ENCODE results near the gene ZNF865. TPM values are rescaled to one million over a fixed set of nuclear protein-coding genes. Genes with fewer than 3 reads are reported as not detected.

ZNF865 gene
- total RNA-seq, 1 experiment from 2014 or later, result 13.2 TPM

GRCh38 chr19:55598034-55598433 is 7.4 kb upstream of the ZNF865 start:
- Mint-ChIP-seq H3K4me1 (ENCODE audit: low read depth, unreplicated experiment) (peaks cover 14% of the 10 kb centered on the region), H3K27me3 (ENCODE audit: insufficient read depth, unreplicated experiment) (no peaks in the 10 kb centered on the region), H3K27ac (ENCODE audit: unreplicated experiment) (peak overlapping the region; percentile 98), H3K9me3 (ENCODE audit: unreplicated experiment) (peaks cover 9% of the 10 kb centered on the region), H3K36me3 (ENCODE audit: insufficient read depth, unreplicated experiment) (peaks cover 59% of the 10 kb centered on the region), H3K4me3 (ENCODE audit: unreplicated experiment) (no peak overlapping the region)
- Histone ChIP-seq H3K27me3 (replicated peaks; ENCODE audit: control insufficient read depth, insufficient read depth, low read length) (no peaks in the 10 kb centered on the region), H3K4me1 (peaks cover 5% of the 10 kb centered on the region), H3K36me3 (ENCODE audit: control insufficient read depth, insufficient read depth, low read length) (peaks cover 3% of the 10 kb centered on the region), H3K4me3 (ENCODE audit: low read depth, low read length) (no peak overlapping the region), H3K9me3 (no peaks in the 10 kb centered on the region)
- DNase-seq, result no peak
- no peak for TF ChIP-seq CTCF (IDR thresholded peaks at IDR 0.05; ENCODE audit: insufficient read depth in 1 of 2, low read depth in 1 of 2, low read length in 1 of 2, severe bottlenecking in 1 of 2, unreplicated experiment in 1 of 2)
- ChIA-PET CTCF (no interaction called here), POLR2A (no interaction called here)
- intact Hi-C loops (cut with micrococcal nuclease; ENCODE audit: unreplicated experiment), result no loop called here
- no TSS peak for BruUV-seq (replicated peaks)

- intact Hi-C loops (cut with micrococcal nuclease; ENCODE audit: unreplicated experiment), result loop anchor here (1.0 kb wide), 3 partner anchors 12 to 25 kb away; partner anchors contain the start of gene ZNF784
- TF ChIP-seq CTCF (IDR thresholded peaks at IDR 0.05; ENCODE audit: insufficient read depth in 1 of 2, low read depth in 1 of 2, low read length in 1 of 2, severe bottlenecking in 1 of 2, unreplicated experiment in 1 of 2), result no peak
- DNase-seq, result peak; percentile 95 to 97
- Histone ChIP-seq H3K36me3 (ENCODE audit: control insufficient read depth, insufficient read depth, low read length) (peaks cover 3% of the 10 kb centered on the region), H3K9me3 (no peaks in the 10 kb centered on the region), H3K4me1 (peaks cover 5% of the 10 kb centered on the region), H3K27me3 (replicated peaks; ENCODE audit: control insufficient read depth, insufficient read depth, low read length) (no peaks in the 10 kb centered on the region), H3K4me3 (ENCODE audit: low read depth, low read length) (peak overlapping the region; percentile 70)
- H3K9me3 Mint-ChIP-seq (ENCODE audit: unreplicated experiment), result peaks cover 9% of the 10 kb centered on the region
- no peaks in the 10 kb centered on the region for H3K27me3 Mint-ChIP-seq (ENCODE audit: insufficient read depth, unreplicated experiment)
- peaks cover 59% of the 10 kb centered on the region for H3K36me3 Mint-ChIP-seq (ENCODE audit: insufficient read depth, unreplicated experiment)
- peak overlapping the region; percentile 87 for H3K4me3 Mint-ChIP-seq (ENCODE audit: unreplicated experiment)
- no TSS peak for BruUV-seq (replicated peaks)
- H3K27ac Mint-ChIP-seq (ENCODE audit: unreplicated experiment), result peak overlapping the region; percentile 98
- H3K4me1 Mint-ChIP-seq (ENCODE audit: low read depth, unreplicated experiment), result peaks cover 14% of the 10 kb centered on the region
- CTCF ChIA-PET, result interaction anchor here (0.6 to 2.0 kb wide), 12 partner anchors 12 to 511 kb away, joined by 3 to 14 read pairs (median 4); partner anchors contain the start of genes ZNF579 and ZNF784
- POLR2A ChIA-PET, result interaction anchor here (0.5 to 2.6 kb wide), 22 partner anchors 9 to 519 kb away, joined by 3 to 27 read pairs (median 4); partner anchors contain the start of genes HSPBP1, ISOC2, KMT5C and TMEM238
These were observed 6.6 kb upstream of the ZNF865 start for GRCh38 chr19:55598719-55599467.

- Mint-ChIP-seq H3K4me3 (ENCODE audit: unreplicated experiment) (peak within 1 kb of the TSS; percentile 87), H3K4me1 (ENCODE audit: low read depth, unreplicated experiment) (peaks cover 14% of the 10 kb centered on the region), H3K27me3 (ENCODE audit: insufficient read depth, unreplicated experiment) (no peaks in the 10 kb centered on the region), H3K9me3 (ENCODE audit: unreplicated experiment) (peaks cover 9% of the 10 kb centered on the region), H3K36me3 (ENCODE audit: insufficient read depth, unreplicated experiment) (peaks cover 61% of the 10 kb centered on the region), H3K27ac (ENCODE audit: unreplicated experiment) (peak within 1 kb of the TSS; percentile 98)
- Histone ChIP-seq H3K4me3 (ENCODE audit: low read depth, low read length) (peak within 1 kb of the TSS; percentile 70), H3K36me3 (ENCODE audit: control insufficient read depth, insufficient read depth, low read length) (peaks cover 3% of the 10 kb centered on the region), H3K27me3 (replicated peaks; ENCODE audit: control insufficient read depth, insufficient read depth, low read length) (no peaks in the 10 kb centered on the region), H3K9me3 (no peaks in the 10 kb centered on the region), H3K4me1 (peaks cover 5% of the 10 kb centered on the region)
- ChIA-PET POLR2A (interaction anchor here (0.5 to 2.6 kb wide), 27 partner anchors 9 to 1408 kb away, joined by 3 to 27 read pairs (median 4); partner anchors contain the start of genes HSPBP1, ISOC2, KMT5C and TMEM238), CTCF (interaction anchor here (0.6 to 2.0 kb wide), 11 partner anchors 12 to 511 kb away, joined by 3 to 14 read pairs (median 4); partner anchors contain the start of gene ZNF579)
- intact Hi-C loops (cut with micrococcal nuclease; ENCODE audit: unreplicated experiment), result loop anchor here (1.0 kb wide), 3 partner anchors 12 to 25 kb away; partner anchors contain the start of gene ZNF784
- BruUV-seq (replicated peaks), result no TSS peak
- TF ChIP-seq CTCF (IDR thresholded peaks at IDR 0.05; ENCODE audit: insufficient read depth in 1 of 2, low read depth in 1 of 2, low read length in 1 of 2, severe bottlenecking in 1 of 2, unreplicated experiment in 1 of 2), result no peak
- peak; percentile 99 for DNase-seq
These were observed 6.0 kb upstream of the ZNF865 start, which contains the start of gene FIZ1 for GRCh38 chr19:55599468-55599841. Gene FIZ1, minus strand, starts transcription at chr19:55599517. Its CDS starts 1,652 bp downstream, at chr19:55597865.
